Kidney (tissue), 14 donors: Measurements from ENCODE around the gene BCL2L15. TPM values are rescaled to one million over a fixed set of nuclear protein-coding genes. Genes with fewer than 3 reads are reported as not detected.

Experiments used
- DNase-seq, 5 donors: peaks; one replicate each; pipeline ENCODE4 v3.0.0-alpha.2; 2013 to 2020
- FAIRE-seq: peaks from 2 replicates; lab custom pipeline; 2012; peaks lifted over from hg19 to GRCh38; lab: Jason Lieb, UNC
- H3K27ac ChIP-seq, 2 donors: one replicate each; pipeline ENCODE4 v1.7.0; 2013; ENCODE audit warnings: low read depth in 2 of 2, low read length in 2 of 2, inconsistent platforms in 1 of 2
- H3K27me3 ChIP-seq: one replicate; pipeline ENCODE4 v1.7.1; 2013; ENCODE audit warnings: low read length, inconsistent platforms; ENCODE audit not compliant: control insufficient read depth, insufficient read depth
- H3K36me3 ChIP-seq, 3 donors: one replicate each; pipeline versions ENCODE4 v1.7.0 to v1.7.1; 2013; ENCODE audit warnings: low read length in 3 of 3, control low read depth in 1 of 3, inconsistent platforms in 1 of 3; ENCODE audit not compliant: insufficient read depth in 3 of 3, control insufficient read depth in 2 of 3
- H3K4me1 ChIP-seq, 3 donors: one replicate each; pipeline versions ENCODE4 v1.7.0 to v1.7.1; 2013; ENCODE audit warnings: low read length in 3 of 3, inconsistent platforms in 1 of 3, low read depth in 1 of 3; ENCODE audit not compliant: control insufficient read depth in 2 of 3, insufficient read depth in 2 of 3
- H3K4me3 ChIP-seq, 3 donors: one replicate each; pipeline versions ENCODE4 v1.7.0 to v1.8.1; 2013; ENCODE audit warnings: low read length in 3 of 3, control low read depth in 1 of 3, inconsistent platforms in 1 of 3
- H3K9ac ChIP-seq, 3 donors: one replicate each; pipeline versions ENCODE4 v1.7.0 to v1.7.1; 2013; ENCODE audit warnings: low read length in 3 of 3, control low read depth in 1 of 3, inconsistent platforms in 1 of 3
- H3K9me3 ChIP-seq, 3 donors: one replicate each; pipeline versions ENCODE4 v1.7.0 to v1.7.1; 2013; ENCODE audit warnings: low read length in 3 of 3, control low read depth in 1 of 3, inconsistent platforms in 1 of 3; ENCODE audit not compliant: control insufficient read depth in 2 of 3, insufficient read depth in 1 of 3
- intact Hi-C: fragments of 100-400 bp; cut with DNase I; formaldehyde crosslinking; loops from one replicate; pipeline ENCODE4 v1.11.1; 2022
- polyA plus RNA-seq: library from polyadenylated mRNA; stranded (reverse); fragments of 350-450 nt; fragmentation: Illumina TruSeq; extraction: RNeasy Lipid Tissue Mini Kit (QIAGEN cat#74804); gene quantifications from one replicate; pipeline ENCODE4 v1.2.3, GENCODE V29; 2014; ENCODE audit warnings: low read depth, low replicate concordance; ENCODE audit not compliant: insufficient read depth
- total RNA-seq: library from RNA; stranded (reverse); fragmentation: NEBNext Ultra II Directional; extraction: Animal tissue kit (Norgen Biotek cat#: 25700); gene quantifications from one replicate; pipeline ENCODE4 v1.2.1, GENCODE V29; 2021
- TF ChIP-seq, protein P1 (sequence below): IDR thresholded peaks from 3 replicates; pipeline ENCODE4 v1.5.1; 2012; ENCODE audit warnings: mild to moderate bottlenecking, moderate library complexity, borderline replicate concordance; ENCODE audit not compliant: insufficient read depth; ENCODE audit errors: extremely low read depth
- donor health status: control.
- donor health status: control.
- donor health status: control.
- donor health status: control.
- donor health status: control.
- donor health status: DM: yes; HTN: yes; CAD: no.
- donor health status: Normal renal cell carcinoma (clear cell type).

The BCL2L15 gene
- total and polyA plus RNA-seq, 2 donors from 2014 or later = 2.2 to 34.3 TPM

DNA sequence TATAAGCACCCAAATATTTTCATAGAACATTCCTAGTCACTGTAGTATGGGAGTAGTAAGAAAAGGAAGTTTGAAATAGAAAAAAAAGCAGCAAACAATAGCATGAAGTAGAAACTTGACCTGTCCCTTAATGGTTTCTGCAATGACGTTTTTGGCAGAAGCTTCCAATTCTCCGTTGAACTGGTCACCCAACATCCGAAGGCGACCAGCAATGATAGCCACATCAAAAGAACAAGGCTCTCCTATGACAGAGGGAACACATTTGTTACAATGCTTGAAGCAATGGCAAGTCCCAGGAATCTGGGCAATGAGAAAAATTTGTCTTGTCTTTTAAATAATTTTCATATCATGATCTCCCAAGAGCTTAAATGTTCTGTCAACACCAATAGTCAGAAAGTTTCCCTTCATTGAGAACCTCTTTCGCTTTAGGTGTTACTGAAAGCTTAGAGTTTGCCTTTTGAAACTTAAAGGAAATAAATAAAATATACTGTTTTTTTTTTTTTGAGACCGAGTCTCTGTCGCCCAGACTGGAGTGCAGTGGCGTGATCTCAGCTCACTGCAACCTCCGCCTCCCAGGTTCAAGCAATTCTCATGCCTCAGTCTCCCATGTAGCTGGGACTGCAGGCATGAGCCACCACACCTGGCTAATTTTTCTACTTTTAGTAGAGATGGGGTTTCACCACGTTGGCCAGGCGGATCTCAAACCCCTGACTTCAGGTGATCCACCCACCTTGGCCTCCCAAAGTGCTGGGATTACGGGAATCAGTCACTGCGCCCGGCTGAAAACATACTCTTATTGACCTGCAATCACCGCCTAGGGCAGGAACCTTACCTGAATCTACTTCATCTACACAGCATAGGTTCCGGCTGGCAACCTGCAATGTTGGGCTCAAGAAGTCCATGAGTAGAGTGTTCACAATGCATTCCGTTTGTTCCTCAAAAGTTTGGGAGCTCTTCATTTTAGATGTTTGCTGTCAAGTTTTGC is 672 bp downstream of the BCL2L15 start:
- FAIRE-seq (no peak), DNase-seq (no peak)
- no peak overlapping the region for H3K9ac ChIP-seq
- H3K36me3 ChIP-seq = no peaks in the 10 kb centered on the region
- intact Hi-C loops = no loop called here
- H3K4me3 ChIP-seq = no peak overlapping the region
- H3K4me1 ChIP-seq = no peaks in the 10 kb centered on the region
- no peaks in the 10 kb centered on the region for H3K27me3 ChIP-seq
- H3K9me3 ChIP-seq = no peaks in the 10 kb centered on the region
- TF ChIP-seq, protein P1, sequence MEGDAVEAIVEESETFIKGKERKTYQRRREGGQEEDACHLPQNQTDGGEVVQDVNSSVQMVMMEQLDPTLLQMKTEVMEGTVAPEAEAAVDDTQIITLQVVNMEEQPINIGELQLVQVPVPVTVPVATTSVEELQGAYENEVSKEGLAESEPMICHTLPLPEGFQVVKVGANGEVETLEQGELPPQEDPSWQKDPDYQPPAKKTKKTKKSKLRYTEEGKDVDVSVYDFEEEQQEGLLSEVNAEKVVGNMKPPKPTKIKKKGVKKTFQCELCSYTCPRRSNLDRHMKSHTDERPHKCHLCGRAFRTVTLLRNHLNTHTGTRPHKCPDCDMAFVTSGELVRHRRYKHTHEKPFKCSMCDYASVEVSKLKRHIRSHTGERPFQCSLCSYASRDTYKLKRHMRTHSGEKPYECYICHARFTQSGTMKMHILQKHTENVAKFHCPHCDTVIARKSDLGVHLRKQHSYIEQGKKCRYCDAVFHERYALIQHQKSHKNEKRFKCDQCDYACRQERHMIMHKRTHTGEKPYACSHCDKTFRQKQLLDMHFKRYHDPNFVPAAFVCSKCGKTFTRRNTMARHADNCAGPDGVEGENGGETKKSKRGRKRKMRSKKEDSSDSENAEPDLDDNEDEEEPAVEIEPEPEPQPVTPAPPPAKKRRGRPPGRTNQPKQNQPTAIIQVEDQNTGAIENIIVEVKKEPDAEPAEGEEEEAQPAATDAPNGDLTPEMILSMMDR = no peak
- no peak overlapping the region for H3K27ac ChIP-seq

DNA sequence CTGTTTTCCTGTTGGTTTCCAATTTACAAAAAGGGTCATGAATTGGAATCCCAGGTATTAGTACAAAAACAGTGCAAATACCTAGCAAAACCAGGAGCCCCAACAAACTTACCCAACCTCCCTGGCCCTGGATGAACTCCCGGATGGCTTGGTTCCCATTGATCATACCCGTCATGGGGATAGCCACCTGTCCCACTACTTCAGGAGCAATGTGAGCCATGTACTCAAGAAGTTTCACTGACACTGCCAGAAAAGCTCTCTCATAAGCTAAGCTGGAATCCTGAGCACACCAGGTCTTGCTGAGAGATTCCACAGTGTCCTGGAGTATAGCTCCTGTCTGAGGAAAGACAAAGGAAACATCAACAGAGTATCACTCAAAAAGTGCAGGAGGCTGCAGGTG is 5.7 kb downstream of the BCL2L15 start:
- H3K27ac ChIP-seq = no peak overlapping the region
- no peaks in the 10 kb centered on the region for H3K4me1 ChIP-seq

DNA sequence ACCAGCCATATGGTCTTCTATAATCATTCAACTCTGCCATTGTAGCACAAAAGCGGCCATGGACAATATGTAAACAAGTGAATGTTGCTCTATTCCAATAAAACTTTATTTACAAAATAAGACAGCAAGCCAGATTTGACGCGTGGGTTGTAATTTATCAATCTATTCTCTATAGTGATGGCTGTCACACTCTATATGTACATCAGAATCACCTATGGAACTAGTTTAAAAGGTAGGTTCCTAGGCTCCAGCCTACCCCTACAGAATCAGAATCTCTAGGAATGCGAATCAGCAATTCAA is 7.7 kb downstream of the BCL2L15 start:
- no peaks in the 10 kb centered on the region for H3K4me1 ChIP-seq
- H3K36me3 ChIP-seq = no peaks in the 10 kb centered on the region
- H3K9ac ChIP-seq = no peak overlapping the region
- no peaks in the 10 kb centered on the region for H3K9me3 ChIP-seq
- FAIRE-seq = no peak
- no peak overlapping the region for H3K4me3 ChIP-seq
- H3K27me3 ChIP-seq = no peaks in the 10 kb centered on the region
- H3K27ac ChIP-seq = no peak overlapping the region
- intact Hi-C loops = no loop called here
- TF ChIP-seq, protein P1 = no peak
- DNase-seq = no peak

More for the DNA sequence above, 5.7 kb downstream of the BCL2L15 start:
- TF ChIP-seq, protein P1 = no peak
- FAIRE-seq = no peak
- intact Hi-C loops = no loop called here
- no peaks in the 10 kb centered on the region for H3K9me3 ChIP-seq
- H3K4me3 ChIP-seq = no peak overlapping the region
- H3K27me3 ChIP-seq = no peaks in the 10 kb centered on the region
- DNase-seq = no peak
- H3K36me3 ChIP-seq = no peaks in the 10 kb centered on the region
- H3K9ac ChIP-seq = no peak overlapping the region
